ENCODE results near the gene FAF1.

Gene FAF1

GRCh38 chr1:50967416-50968157 lies 7.5 kb upstream of the FAF1 start:
- Histone ChIP-seq H2AFZ (ENCODE audit: insufficient read depth, low read length, poor library complexity) (no peak overlapping the region), H3K9me3 (ENCODE audit: insufficient read depth, low read depth, low read length) (no peaks in the 10 kb centered on the region), H3K4ac (ENCODE audit: low read depth, low read length) (no peak overlapping the region), H2BK12ac (ENCODE audit: low read length) (no peak overlapping the region), H2AK5ac (ENCODE audit: low read length) (no peak overlapping the region), H3K79me2 (ENCODE audit: control insufficient read depth, insufficient read depth, low read length, poor library complexity) (no peaks in the 10 kb centered on the region), H3K4me1 (ENCODE audit: control insufficient read depth in 1 of 2, insufficient read depth in 2 of 2, low read length in 2 of 2) (peaks cover 6 to 10% of the 10 kb centered on the region in 2 experiments), H3K79me1 (ENCODE audit: low read length) (peaks cover 4% of the 10 kb centered on the region), H3K36me3 (ENCODE audit: control insufficient read depth in 1 of 2, insufficient read depth in 2 of 2, low read length in 2 of 2) (no peaks in the 10 kb centered on the region), H2BK5ac (ENCODE audit: low read depth, low read length, poor library complexity) (no peak overlapping the region), H2BK120ac (ENCODE audit: insufficient read depth, low read length, poor library complexity) (no peak overlapping the region), H4K91ac (ENCODE audit: low read depth, low read length) (no peak overlapping the region), H3K18ac (ENCODE audit: low read length) (no peak overlapping the region), H3K4me2 (ENCODE audit: low read length) (peak overlapping the region; percentile 91), H4K8ac (ENCODE audit: low read depth, low read length) (no peak overlapping the region), H3K4me3 (ENCODE audit: low read depth, low read length) (peak overlapping the region; percentile 74), H3K14ac (ENCODE audit: low read length) (no peak overlapping the region), H3K27ac (ENCODE audit: low read depth, low read length) (no peak overlapping the region), H4K12ac (ENCODE audit: low read depth, low read length) (no peak overlapping the region), H3K27me3 (ENCODE audit: insufficient read depth, low read length) (peaks cover 9% of the 10 kb centered on the region), H3K9ac (ENCODE audit: low read length) (no peak overlapping the region), H3K23ac (ENCODE audit: low read length) (no peak overlapping the region)
- DNase-seq, result no peak
- WGBS (ENCODE audit: extremely low coverage, insufficient coverage, insufficient read length), result no CpG with 5 or more reads among the region's 17 CpGs

- H4K12ac ChIP-seq (ENCODE audit: low read depth, low read length), result no peak overlapping the region
- no peak overlapping the region for H2AFZ ChIP-seq (ENCODE audit: insufficient read depth, low read length, poor library complexity)
- H3K27ac ChIP-seq (ENCODE audit: low read depth, low read length), result no peak overlapping the region
- H2AK5ac ChIP-seq (ENCODE audit: low read length), result no peak overlapping the region
- H2BK12ac ChIP-seq (ENCODE audit: low read length), result no peak overlapping the region
- no peak overlapping the region for H3K4ac ChIP-seq (ENCODE audit: low read depth, low read length)
- H3K4me1 ChIP-seq (ENCODE audit: control insufficient read depth in 1 of 2, insufficient read depth in 2 of 2, low read length in 2 of 2), result peaks cover 6 to 10% of the 10 kb centered on the region in 2 experiments
- no peak for DNase-seq
- H3K14ac ChIP-seq (ENCODE audit: low read length), result no peak overlapping the region
- no peak overlapping the region for H3K4me2 ChIP-seq (ENCODE audit: low read length)
- H3K79me1 ChIP-seq (ENCODE audit: low read length), result peaks cover 4% of the 10 kb centered on the region
- H4K91ac ChIP-seq (ENCODE audit: low read depth, low read length), result no peak overlapping the region
- no peak overlapping the region for H2BK120ac ChIP-seq (ENCODE audit: insufficient read depth, low read length, poor library complexity)
- no peak overlapping the region for H3K9ac ChIP-seq (ENCODE audit: low read length)
- H4K8ac ChIP-seq (ENCODE audit: low read depth, low read length), result no peak overlapping the region
- no peak overlapping the region for H3K4me3 ChIP-seq (ENCODE audit: low read depth, low read length)
- H3K27me3 ChIP-seq (ENCODE audit: insufficient read depth, low read length), result peaks cover 9% of the 10 kb centered on the region
- no peak overlapping the region for H2BK5ac ChIP-seq (ENCODE audit: low read depth, low read length, poor library complexity)
- H3K18ac ChIP-seq (ENCODE audit: low read length), result no peak overlapping the region
- no peaks in the 10 kb centered on the region for H3K36me3 ChIP-seq (ENCODE audit: control insufficient read depth in 1 of 2, insufficient read depth in 2 of 2, low read length in 2 of 2)
- no peaks in the 10 kb centered on the region for H3K9me3 ChIP-seq (ENCODE audit: insufficient read depth, low read depth, low read length)
- H3K79me2 ChIP-seq (ENCODE audit: control insufficient read depth, insufficient read depth, low read length, poor library complexity), result no peaks in the 10 kb centered on the region
- no peak overlapping the region for H3K23ac ChIP-seq (ENCODE audit: low read length)
- no CpG with 5 or more reads among the region's 3 CpGs for WGBS (ENCODE audit: extremely low coverage, insufficient coverage, insufficient read length)
Measured at GRCh38 chr1:50966991-50967390, 6.9 kb upstream of the FAF1 start.

- H3K36me3 ChIP-seq (ENCODE audit: control insufficient read depth in 1 of 2, insufficient read depth in 2 of 2, low read length in 2 of 2), result no peaks in the 10 kb centered on the region
- H3K4me3 ChIP-seq (ENCODE audit: low read depth, low read length), result no peak overlapping the region
- no peaks in the 10 kb centered on the region for H3K79me2 ChIP-seq (ENCODE audit: control insufficient read depth, insufficient read depth, low read length, poor library complexity)
- H3K18ac ChIP-seq (ENCODE audit: low read length), result no peak overlapping the region
- H3K23ac ChIP-seq (ENCODE audit: low read length), result no peak overlapping the region
- no peak overlapping the region for H3K27ac ChIP-seq (ENCODE audit: low read depth, low read length)
- peaks cover 2% of the 10 kb centered on the region for H3K9me3 ChIP-seq (ENCODE audit: insufficient read depth, low read depth, low read length)
- no peak overlapping the region for H2BK12ac ChIP-seq (ENCODE audit: low read length)
- H3K4me1 ChIP-seq (ENCODE audit: control insufficient read depth in 1 of 2, insufficient read depth in 2 of 2, low read length in 2 of 2), result peaks cover 3 to 7% of the 10 kb centered on the region in 2 experiments
- no peak overlapping the region for H4K91ac ChIP-seq (ENCODE audit: low read depth, low read length)
- H3K9ac ChIP-seq (ENCODE audit: low read length), result no peak overlapping the region
- DNase-seq, result no peak
- no peak overlapping the region for H3K4me2 ChIP-seq (ENCODE audit: low read length)
- H4K12ac ChIP-seq (ENCODE audit: low read depth, low read length), result no peak overlapping the region
- no peak overlapping the region for H2BK120ac ChIP-seq (ENCODE audit: insufficient read depth, low read length, poor library complexity)
- H3K4ac ChIP-seq (ENCODE audit: low read depth, low read length), result no peak overlapping the region
- WGBS (ENCODE audit: extremely low coverage, insufficient coverage, insufficient read length), result no CpG with 5 or more reads among the region's 11 CpGs
- H3K79me1 ChIP-seq (ENCODE audit: low read length), result peaks cover 4% of the 10 kb centered on the region
- no peak overlapping the region for H4K8ac ChIP-seq (ENCODE audit: low read depth, low read length)
- H2BK5ac ChIP-seq (ENCODE audit: low read depth, low read length, poor library complexity), result no peak overlapping the region
- no peak overlapping the region for H2AK5ac ChIP-seq (ENCODE audit: low read length)
- no peak overlapping the region for H2AFZ ChIP-seq (ENCODE audit: insufficient read depth, low read length, poor library complexity)
- H3K14ac ChIP-seq (ENCODE audit: low read length), result no peak overlapping the region
- peaks cover 3% of the 10 kb centered on the region for H3K27me3 ChIP-seq (ENCODE audit: insufficient read depth, low read length)
Measured at GRCh38 chr1:50964863-50965262, 4.8 kb upstream of the FAF1 start.

GRCh38 chr1:50959303-50959912 lies 659 bp downstream of the FAF1 start:
- H4K12ac ChIP-seq (ENCODE audit: low read depth, low read length), result peak overlapping the region; percentile 71
- peak overlapping the region; percentile 22 for H2BK5ac ChIP-seq (ENCODE audit: low read depth, low read length, poor library complexity)
- H3K4me1 ChIP-seq (ENCODE audit: control insufficient read depth in 1 of 2, insufficient read depth in 2 of 2, low read length in 2 of 2), result peaks cover 0 to 1% of the 10 kb centered on the region in 2 experiments
- peaks cover 0 to 3% of the 10 kb centered on the region in 2 experiments for H3K36me3 ChIP-seq (ENCODE audit: control insufficient read depth in 1 of 2, insufficient read depth in 2 of 2, low read length in 2 of 2)
- peak; percentile 28 to 66 for DNase-seq
- H3K27me3 ChIP-seq (ENCODE audit: insufficient read depth, low read length), result no peaks in the 10 kb centered on the region
- no peak overlapping the region for H3K23ac ChIP-seq (ENCODE audit: low read length)
- H3K4ac ChIP-seq (ENCODE audit: low read depth, low read length), result peak overlapping the region; percentile 60
- H3K9ac ChIP-seq (ENCODE audit: low read length), result peak overlapping the region; percentile 53
- peaks cover 2% of the 10 kb centered on the region for H3K79me2 ChIP-seq (ENCODE audit: control insufficient read depth, insufficient read depth, low read length, poor library complexity)
- H3K4me2 ChIP-seq (ENCODE audit: low read length), result peak overlapping the region; percentile 94
- peak overlapping the region; percentile 28 for H3K14ac ChIP-seq (ENCODE audit: low read length)
- H3K9me3 ChIP-seq (ENCODE audit: insufficient read depth, low read depth, low read length), result peaks cover 2% of the 10 kb centered on the region
- peaks cover 3% of the 10 kb centered on the region for H3K79me1 ChIP-seq (ENCODE audit: low read length)
- H4K8ac ChIP-seq (ENCODE audit: low read depth, low read length), result peak overlapping the region; percentile 91
- 100% methylated on average over 4 of the region's 38 CpGs for WGBS (ENCODE audit: extremely low coverage, insufficient coverage, insufficient read length)
- peak overlapping the region; percentile 97 for H2AFZ ChIP-seq (ENCODE audit: insufficient read depth, low read length, poor library complexity)
- H2AK5ac ChIP-seq (ENCODE audit: low read length), result no peak overlapping the region
- H2BK120ac ChIP-seq (ENCODE audit: insufficient read depth, low read length, poor library complexity), result peak overlapping the region; percentile 60
- H4K91ac ChIP-seq (ENCODE audit: low read depth, low read length), result peak overlapping the region; percentile 63
- no peak overlapping the region for H2BK12ac ChIP-seq (ENCODE audit: low read length)
- H3K18ac ChIP-seq (ENCODE audit: low read length), result peak overlapping the region; percentile 82
- H3K27ac ChIP-seq (ENCODE audit: low read depth, low read length), result peak overlapping the region; percentile 66
- H3K4me3 ChIP-seq (ENCODE audit: low read depth, low read length), result peak overlapping the region; percentile 99
